HT-29 (cell line): Measurements from ENCODE around the gene PLAAT2. TPM values are rescaled to one million over a fixed set of nuclear protein-coding genes. Genes with fewer than 3 reads are reported as not detected.
"Not testable (repeated sequence)": the region's sequence is repeated elsewhere in the genome, so short reads cannot be mapped to it uniquely, and the experiment has no call there.

ENCODE experiments used
- DNase-seq: peaks from one replicate; pipeline ENCODE4 v3.0.0-alpha.2; 2015; ENCODE audit warnings: low spot score
- total RNA-seq: library from RNA; depleted of rRNA; stranded (reverse); fragments of >200 nt; shearing (Covaris generic); gene quantifications from 2 replicates; pipeline ENCODE4 v1.2.3, GENCODE V29; 2014

The PLAAT2 gene
- total RNA-seq, 1 experiment from 2014 or later: 4.2 TPM

DNA sequence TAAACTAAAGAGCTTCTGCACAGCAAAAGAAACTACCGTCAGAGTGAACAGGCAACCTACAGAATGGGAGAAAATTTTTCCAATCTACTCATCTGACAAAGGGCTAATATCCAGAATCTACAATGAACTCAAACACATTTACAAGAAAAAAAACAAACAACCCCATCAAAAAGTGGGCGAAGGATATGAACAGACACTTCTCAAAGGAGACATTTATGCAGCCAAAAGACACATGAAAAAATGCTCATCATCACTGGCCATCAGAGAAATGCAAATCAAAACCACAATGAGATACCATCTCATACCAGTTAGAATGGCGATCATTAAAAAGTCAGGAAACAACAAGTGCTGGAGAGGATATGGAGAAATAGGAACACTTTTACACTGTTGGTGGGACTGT is 15.7 kb upstream of the PLAAT2 start:
- DNase-seq: not testable (repeated sequence)

DNA sequence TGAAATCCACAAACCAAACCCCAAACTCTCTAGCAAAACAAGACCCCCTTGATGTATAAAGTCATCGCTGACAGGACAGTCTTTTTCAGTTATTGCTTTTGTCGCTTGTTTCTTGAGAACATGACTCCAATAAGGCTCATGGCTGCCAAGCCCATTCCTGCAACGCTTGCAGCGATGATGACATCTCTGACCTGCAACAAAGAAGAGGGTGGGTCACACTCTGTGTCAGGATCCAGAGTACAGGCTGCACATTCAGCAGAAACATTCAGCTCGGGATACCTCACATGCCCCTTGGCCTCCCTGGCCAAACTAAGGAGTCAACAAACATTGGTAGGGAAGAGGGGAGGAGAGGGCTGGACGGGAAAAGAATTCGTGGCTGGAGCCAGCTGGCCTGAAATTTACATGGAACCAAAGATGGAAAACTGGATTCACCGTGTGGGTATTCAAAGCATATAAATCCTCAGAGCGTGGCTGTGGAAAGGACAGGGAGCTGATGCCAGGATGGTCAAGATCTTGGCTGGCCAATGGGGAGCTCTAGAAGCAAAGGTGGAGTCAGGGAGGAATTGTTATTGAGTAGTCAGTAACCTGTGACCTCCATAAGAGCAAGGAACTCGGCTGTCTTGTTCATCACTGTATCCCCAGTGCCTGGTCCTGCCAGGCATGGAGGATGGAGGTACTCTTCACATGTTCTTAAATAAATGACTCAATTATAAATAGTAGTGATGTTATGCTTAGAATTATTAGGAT is 11.8 kb upstream of the PLAAT2 start:
- peak; percentile 76 for DNase-seq

GRCh38 chr11:63573881-63574855 is 11.0 kb upstream of the PLAAT2 start:
- DNase-seq: peak; percentile 82

DNA sequence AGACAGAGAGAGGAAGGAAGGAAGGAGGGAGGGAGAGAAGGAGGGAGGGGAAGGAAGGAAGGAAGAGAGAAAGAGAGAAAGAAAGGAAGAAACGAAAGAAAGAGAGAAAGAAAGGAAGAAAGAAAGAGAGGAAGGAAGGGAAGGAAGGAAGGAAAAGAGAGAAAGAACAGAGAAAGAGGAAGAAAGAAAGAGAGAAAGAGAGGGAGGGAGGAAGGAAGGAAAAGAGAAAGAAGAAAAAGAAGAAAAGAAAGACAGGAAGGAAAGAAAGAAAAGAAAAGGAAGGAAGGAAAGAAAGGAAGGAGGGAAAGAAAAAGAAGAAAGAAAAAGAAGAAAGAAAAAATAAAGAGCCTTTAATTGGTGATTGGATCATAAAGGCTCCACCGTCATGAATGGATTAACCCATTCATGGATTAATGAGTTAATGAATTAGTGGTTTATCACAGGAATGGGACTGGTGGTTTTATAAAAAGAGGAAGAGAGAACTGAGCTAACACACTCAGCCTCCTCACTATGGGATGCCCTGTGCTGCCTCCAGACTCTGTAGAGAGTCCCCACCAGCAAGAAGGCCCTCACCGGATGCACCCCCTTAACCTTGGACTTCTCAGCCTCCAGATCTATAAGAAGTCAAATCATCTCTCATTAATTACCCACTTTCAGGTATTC is 9.0 kb upstream of the PLAAT2 start:
- no peak for DNase-seq

- DNase-seq: no peak
Measured at GRCh38 chr11:63569570-63569969, 6.4 kb upstream of the PLAAT2 start.

GRCh38 chr11:63567044-63567840 is 4.1 kb upstream of the PLAAT2 start:
- DNase-seq: peak; percentile 94

DNA sequence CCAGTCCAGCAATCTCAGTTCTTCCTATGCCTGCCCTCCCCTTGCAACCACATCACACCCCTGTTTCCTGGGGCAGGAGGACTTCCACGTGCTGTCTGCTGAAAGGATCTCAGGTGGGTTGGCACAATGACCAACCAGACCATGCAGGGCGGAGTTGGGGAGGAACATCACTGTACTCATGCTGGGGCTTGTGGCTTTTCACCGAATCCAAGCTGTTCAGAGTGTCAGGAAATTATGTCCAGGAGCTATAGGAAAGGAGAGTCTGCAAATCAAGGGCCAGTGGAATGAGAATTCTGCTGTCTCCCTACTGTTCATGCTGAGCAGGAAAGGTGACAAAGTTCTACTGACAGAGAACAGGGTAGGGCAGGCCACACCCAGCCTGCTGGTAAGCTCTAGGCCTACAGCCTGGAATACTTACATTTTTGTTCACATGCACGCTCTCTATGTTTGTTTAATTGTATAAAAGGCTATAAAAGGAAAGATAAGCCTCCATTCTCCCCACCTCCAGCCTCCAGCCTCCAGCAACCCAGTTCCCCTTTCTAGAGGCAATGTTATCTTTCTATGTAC is 1.7 kb upstream of the PLAAT2 start:
- DNase-seq: peak; percentile 87

DNA sequence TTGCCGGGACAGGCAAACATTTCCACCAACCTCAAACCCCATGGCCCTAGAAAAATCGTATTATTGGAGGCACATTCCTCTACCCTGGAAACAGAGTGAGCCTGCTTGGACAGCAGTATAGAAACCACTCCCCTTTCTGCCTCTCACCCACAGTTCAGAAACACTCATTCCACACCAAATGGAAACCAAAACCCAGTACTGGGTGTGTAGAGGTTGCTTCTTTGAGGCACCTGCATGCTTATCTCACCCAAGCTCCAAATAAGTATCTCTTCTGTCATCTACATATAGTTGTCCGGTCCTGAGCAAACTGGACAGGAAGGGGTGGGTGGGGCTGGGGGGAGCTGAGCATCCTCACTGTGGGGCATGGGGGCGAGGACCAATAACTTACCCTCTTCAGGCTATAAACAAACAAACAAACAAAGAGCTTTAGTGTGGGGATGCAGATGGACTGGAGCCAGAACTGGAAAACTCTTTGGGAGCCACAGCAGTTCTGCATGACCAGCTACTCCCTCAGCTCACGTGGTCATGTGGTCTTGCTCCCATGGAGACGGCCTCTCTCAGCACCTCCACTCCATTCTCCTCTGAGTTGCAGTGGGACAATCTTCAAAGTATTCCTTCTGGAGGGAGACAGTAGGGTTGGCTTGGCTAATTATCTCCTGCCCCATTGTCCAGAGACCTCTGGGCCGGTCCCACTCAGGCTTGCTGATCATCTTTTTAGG is 1.0 kb upstream of the PLAAT2 start:
- peak; percentile 67 for DNase-seq

GRCh38 chr11:63560506-63561180 is 2.5 kb downstream of the PLAAT2 start:
- peak; percentile 26 for DNase-seq

DNA sequence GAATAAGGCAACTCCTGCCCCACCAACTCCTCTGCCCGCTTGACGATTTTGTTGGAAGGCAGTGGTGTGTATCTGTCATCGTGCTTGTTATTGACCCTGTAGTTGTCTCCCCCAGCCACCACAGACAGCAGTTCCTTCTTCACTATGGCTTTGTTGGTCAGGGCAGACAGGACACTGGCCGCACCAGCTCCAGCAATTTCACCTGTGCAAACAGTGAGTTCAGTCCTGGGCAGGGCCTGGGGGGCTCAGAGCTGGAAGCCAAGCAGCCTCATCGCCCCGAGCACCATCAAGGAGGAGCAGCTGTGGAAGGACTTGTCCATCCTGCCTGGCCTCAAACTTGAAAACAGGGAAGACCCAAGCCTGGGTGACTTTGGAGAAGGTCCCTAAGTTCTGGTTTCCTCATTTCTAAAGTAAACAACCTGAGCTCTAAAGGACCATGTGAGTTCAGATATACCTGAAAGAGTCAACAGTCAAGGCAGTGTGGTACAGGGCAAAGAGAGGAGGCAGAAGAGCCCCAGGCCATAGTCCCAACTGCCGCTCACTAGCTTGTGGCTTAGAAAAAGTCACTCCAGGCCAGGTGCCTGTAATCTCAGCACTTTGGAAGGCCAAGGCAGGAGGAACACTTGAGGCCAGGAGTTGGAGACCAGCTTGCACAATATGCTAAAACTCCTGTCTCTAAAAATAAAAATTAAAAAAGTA is 4.6 kb downstream of the PLAAT2 start:
- no peak for DNase-seq

- no peak for DNase-seq
Measured at GRCh38 chr11:63557570-63557969, 5.6 kb downstream of the PLAAT2 start.

DNA sequence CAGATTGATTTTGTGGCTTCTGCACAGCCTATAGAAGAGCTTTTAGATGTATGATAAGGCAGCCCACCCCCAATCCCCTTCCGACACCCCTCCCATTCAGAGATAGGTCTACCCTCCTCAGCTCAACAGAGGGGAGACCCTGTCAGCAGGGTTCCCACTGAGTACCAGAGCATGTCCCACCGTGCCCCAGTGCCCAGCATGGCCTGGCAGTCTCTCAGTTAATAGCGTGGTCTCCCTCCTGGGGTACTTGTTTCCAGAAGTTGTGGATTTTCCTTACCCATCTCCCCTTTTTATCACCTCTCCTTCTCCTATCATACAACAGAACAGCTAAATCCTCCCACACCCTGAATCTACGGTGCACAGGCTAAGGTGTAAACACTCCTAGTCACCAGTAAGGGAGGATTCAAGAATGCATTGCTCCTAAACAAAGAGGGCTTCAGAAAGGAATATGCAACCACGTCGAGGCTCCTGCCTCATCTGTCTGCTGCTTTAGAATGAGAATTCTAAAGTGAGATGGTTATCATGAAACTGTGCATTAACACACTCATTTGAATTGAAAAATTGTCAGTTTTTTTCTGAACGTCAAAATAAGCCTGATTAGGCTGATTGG is 6.7 kb downstream of the PLAAT2 start:
- no peak for DNase-seq

GRCh38 chr11:63554877-63555223 is 8.3 kb downstream of the PLAAT2 start:
- DNase-seq: no peak

DNA sequence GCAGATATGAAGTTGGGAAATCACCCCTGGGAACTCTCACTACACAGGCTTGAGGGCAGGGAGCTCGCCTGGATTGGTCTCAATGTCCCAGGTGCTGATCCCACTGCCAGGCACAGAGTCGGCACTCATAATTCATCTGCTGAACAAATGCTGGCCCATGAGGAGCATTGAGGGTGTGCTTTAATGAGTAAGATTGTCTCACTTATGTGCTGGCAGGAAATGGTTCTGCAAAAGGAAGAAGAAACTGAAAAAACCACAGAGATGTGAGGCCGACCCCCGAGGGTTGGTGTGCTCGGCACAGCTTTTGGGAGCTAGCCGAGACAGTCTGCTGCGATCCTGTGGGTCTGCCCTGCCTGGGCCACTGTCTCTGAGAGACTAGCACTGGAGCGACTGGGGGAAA is 9.4 kb downstream of the PLAAT2 start:
- DNase-seq: no peak

- DNase-seq: peak; percentile 67
Measured at GRCh38 chr11:63552921-63553320, 10.3 kb downstream of the PLAAT2 start.

- DNase-seq: no peak
Measured at GRCh38 chr11:63551889-63552266, 11.3 kb downstream of the PLAAT2 start.

DNA sequence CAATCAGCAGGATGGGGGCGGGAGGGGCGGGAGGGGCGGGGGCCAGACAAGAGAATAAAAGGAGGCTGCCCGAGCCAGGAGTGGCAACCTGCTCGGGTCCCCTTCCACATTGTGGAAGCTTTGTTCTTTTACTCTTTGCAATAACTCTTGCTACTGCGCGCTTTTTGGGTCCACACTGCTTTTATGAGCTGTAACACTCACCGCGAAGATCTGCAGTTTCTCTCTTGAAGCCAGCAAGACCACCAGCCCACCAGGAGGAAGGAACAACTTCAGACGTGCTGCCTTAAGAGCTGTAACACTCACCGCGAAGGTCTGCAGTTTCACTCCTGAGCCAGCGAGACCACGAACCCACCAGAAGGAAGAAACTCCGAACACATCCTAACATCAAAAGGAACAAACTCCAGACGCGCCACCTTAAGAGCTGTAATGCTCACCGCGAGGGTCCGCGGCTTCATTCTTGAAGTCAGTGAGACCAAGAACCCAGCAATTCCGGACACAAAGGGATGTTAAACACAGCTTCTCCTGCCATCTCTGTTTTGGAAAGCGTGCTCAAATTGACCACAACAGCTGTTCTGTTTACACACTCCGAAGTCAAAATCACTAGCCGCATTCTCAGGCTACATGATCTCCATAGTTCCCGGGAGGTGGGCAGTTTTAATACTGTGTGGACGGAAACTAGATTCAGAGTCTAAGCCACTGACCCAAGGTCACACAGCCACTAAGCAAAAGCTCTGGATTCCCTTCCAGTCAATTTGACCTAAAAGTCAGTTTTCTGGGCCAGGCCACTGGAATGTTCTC is 11.9 kb downstream of the PLAAT2 start:
- DNase-seq: no peak

GRCh38 chr11:63550156-63550700 is 13.0 kb downstream of the PLAAT2 start:
- DNase-seq: not testable (repeated sequence)
